H9 (cell line): ENCODE data around the gene HTR3A. TPM values are rescaled to one million over a fixed set of nuclear protein-coding genes. Genes with fewer than 3 reads are reported as not detected.

ENCODE experiments used
- DNase-seq: peaks from one replicate; pipeline ENCODE4 v3.0.0-alpha.2; 2017
- H2AFZ ChIP-seq: one replicate; pipeline ENCODE4 v1.6.1; 2013; ENCODE audit warnings: mild to moderate bottlenecking, low read length, control low read depth, moderate library complexity
- H2AK5ac ChIP-seq: 2 replicates; pipeline ENCODE4 v1.6.1; 2013; ENCODE audit warnings: low read length, control low read depth, mixed read lengths; ENCODE audit not compliant: insufficient read length
- H2BK120ac ChIP-seq: one replicate; pipeline ENCODE4 v1.6.1; 2013; ENCODE audit warnings: low read depth, mild to moderate bottlenecking, low read length, control low read depth, inconsistent platforms; ENCODE audit not compliant: poor library complexity, severe bottlenecking
- H2BK12ac ChIP-seq: 2 replicates; pipeline ENCODE4 v1.6.1; 2013; ENCODE audit warnings: low read length, control low read depth, mixed read lengths, low read depth; ENCODE audit not compliant: insufficient read length
- H2BK15ac ChIP-seq: 2 replicates; pipeline ENCODE4 v1.6.1; 2013; ENCODE audit warnings: low read depth, low read length, control low read depth
- H2BK20ac ChIP-seq: one replicate; pipeline ENCODE4 v1.6.1; 2013; ENCODE audit warnings: low read depth, mild to moderate bottlenecking, low read length, control low read depth, inconsistent platforms; ENCODE audit not compliant: poor library complexity, severe bottlenecking
- H2BK5ac ChIP-seq: 2 replicates; pipeline ENCODE4 v1.6.1; 2013; ENCODE audit warnings: low read length, control low read depth, mixed read lengths; ENCODE audit not compliant: insufficient read length
- H3K14ac ChIP-seq: 2 replicates; pipeline ENCODE4 v1.6.1; 2013; ENCODE audit warnings: low read length, control low read depth; ENCODE audit not compliant: insufficient read depth
- H3K18ac ChIP-seq: 2 replicates; pipeline ENCODE4 v1.6.1; 2013; ENCODE audit warnings: low read depth, mild to moderate bottlenecking, mixed read lengths, low read length, control low read depth; ENCODE audit not compliant: insufficient read length
- H3K23ac ChIP-seq: 2 replicates; pipeline ENCODE4 v1.6.1; 2013; ENCODE audit warnings: low read length, control low read depth, mixed read lengths, low read depth; ENCODE audit not compliant: insufficient read length
- H3K23me2 ChIP-seq: 2 replicates; pipeline ENCODE4 v1.6.1; 2013; ENCODE audit warnings: low read depth, mild to moderate bottlenecking, mixed read lengths, low read length, control low read depth; ENCODE audit not compliant: insufficient read length, poor library complexity, severe bottlenecking
- H3K27ac ChIP-seq: 2 replicates; pipeline ENCODE4 v1.5.1; 2013; ENCODE audit warnings: low read length, control low read depth, mixed read lengths, low read depth; ENCODE audit not compliant: insufficient read length
- H3K27me3 ChIP-seq: 2 replicates; pipeline ENCODE4 v1.6.1; 2013; ENCODE audit warnings: low read length, control low read depth, inconsistent platforms; ENCODE audit not compliant: insufficient read depth
- H3K4ac ChIP-seq: 2 replicates; pipeline ENCODE4 v1.6.1; 2013; ENCODE audit warnings: low read depth, mild to moderate bottlenecking, control low read depth, inconsistent platforms, low read length, moderate library complexity
- H3K4me1 ChIP-seq: 2 replicates; pipeline ENCODE4 v1.6.1; 2013; ENCODE audit warnings: low read length, control low read depth, inconsistent platforms; ENCODE audit not compliant: insufficient read depth
- H3K4me2 ChIP-seq: 2 replicates; pipeline ENCODE4 v1.6.1; 2013; ENCODE audit warnings: low read length, control low read depth, mixed read lengths; ENCODE audit not compliant: insufficient read length, insufficient read depth
- H3K56ac ChIP-seq: 2 replicates; pipeline ENCODE4 v1.6.1; 2013; ENCODE audit warnings: low read depth, mild to moderate bottlenecking, mixed read lengths, low read length, control low read depth; ENCODE audit not compliant: insufficient read length
- H3K79me1 ChIP-seq: 2 replicates; pipeline ENCODE4 v1.6.1; 2013; ENCODE audit warnings: low read depth, mild to moderate bottlenecking, moderate library complexity, low read length, control low read depth, inconsistent platforms; ENCODE audit not compliant: insufficient read depth, poor library complexity, severe bottlenecking
- H3K79me2 ChIP-seq: 2 replicates; pipeline ENCODE4 v1.6.1; 2013; ENCODE audit warnings: low read length, control low read depth, inconsistent platforms; ENCODE audit not compliant: insufficient read depth
- H3K9ac ChIP-seq: 2 replicates; pipeline ENCODE4 v1.6.1; 2013; ENCODE audit warnings: low read length, control low read depth, mixed read lengths; ENCODE audit not compliant: insufficient read length; ENCODE audit errors: extremely low read depth
- H3K9me3 ChIP-seq: one replicate; pipeline ENCODE4 v1.6.1; 2013; ENCODE audit warnings: low read depth, low read length, inconsistent platforms; ENCODE audit not compliant: control insufficient read depth
- H3T11ph ChIP-seq: one replicate; pipeline ENCODE4 v1.6.1; 2013; ENCODE audit warnings: mild to moderate bottlenecking, low read length, control low read depth, inconsistent platforms
- H4K20me1 ChIP-seq: one replicate; pipeline ENCODE4 v1.6.1; 2013; ENCODE audit not compliant: control insufficient read depth, insufficient read length, insufficient read depth
- H4K5ac ChIP-seq: 2 replicates; pipeline ENCODE4 v1.6.1; 2013; ENCODE audit warnings: low read depth, mild to moderate bottlenecking, mixed read lengths, low read length, control low read depth; ENCODE audit not compliant: insufficient read length
- H4K8ac ChIP-seq: replicated peaks from 2 replicates; pipeline ENCODE4 v1.6.1; 2013; ENCODE audit warnings: low read length, control low read depth, mixed read lengths, low read depth; ENCODE audit not compliant: insufficient read length
- H4K91ac ChIP-seq: 2 replicates; pipeline ENCODE4 v1.6.1; 2013; ENCODE audit warnings: low read depth, mild to moderate bottlenecking, moderate library complexity, mixed read lengths, low read length, control low read depth; ENCODE audit not compliant: insufficient read length
- H3K27ac Mint-ChIP-seq, 3 experiments: 2 replicates in 2 of 3; 3 replicates in 1 of 3; pipeline ENCODE4 v1.8.0; 2020 to 2021; ENCODE audit warnings: mixed read lengths in 3 of 3, mild to moderate bottlenecking in 1 of 3, moderate library complexity in 1 of 3
- H3K27me3 Mint-ChIP-seq: 2 replicates; pipeline ENCODE4 v1.8.0; 2021; ENCODE audit warnings: low read depth, mild to moderate bottlenecking, moderate library complexity, mixed read lengths
- H3K36me3 Mint-ChIP-seq, 3 experiments: 2 replicates in 2 of 3; 3 replicates in 1 of 3; pipeline ENCODE4 v1.8.0; 2020 to 2021; ENCODE audit warnings: low read depth in 3 of 3, mixed read lengths in 3 of 3; ENCODE audit not compliant: insufficient read depth in 1 of 3
- H3K4me1 Mint-ChIP-seq, 2 experiments: 2 replicates each; pipeline ENCODE4 v1.8.0; 2020; ENCODE audit warnings: mixed read lengths in 2 of 2
- H3K4me3 Mint-ChIP-seq, 2 experiments: 2 replicates in 1 of 2; 3 replicates in 1 of 2; pipeline ENCODE4 v1.8.0; 2020 to 2021; ENCODE audit warnings: mild to moderate bottlenecking in 2 of 2, mixed read lengths in 2 of 2, moderate library complexity in 1 of 2
- H3K9me3 Mint-ChIP-seq, 2 experiments: 2 replicates in 1 of 2; 3 replicates in 1 of 2; pipeline ENCODE4 v1.8.0; 2020; ENCODE audit warnings: mild to moderate bottlenecking in 2 of 2, mixed read lengths in 2 of 2, moderate library complexity in 1 of 2
- CTCF ChIP-seq: fragments of 200-600 bp; sonication (generic); conservative IDR thresholded peaks from 3 replicates; pipeline ENCODE4 v1.8.0; 2021; ENCODE audit warnings: antibody characterized with exemption, mild to moderate bottlenecking
- WGBS: extraction: QIAGEN DNeasy Blood & Tissue Kit; methylation state at CpG from one replicate; pipeline ENCODE4 v1.1.7; 2013; ENCODE audit warnings: missing lambda C conversion rate, low lambda C conversion rate, mixed read lengths; ENCODE audit not compliant: insufficient read length; ENCODE audit errors: extremely low coverage; 5-methylcytosine and 5-hydroxymethylcytosine counted together
- total RNA-seq: library from RNA; stranded (reverse); gene quantifications from 2 replicates; pipeline ENCODE4 v1.2.1, GENCODE V29; 2021

Gene HTR3A
- total RNA-seq, 1 experiment from 2014 or later: 4.1 TPM

GRCh38 chr11:113960702-113961330, 14.1 kb upstream of the HTR3A start:
- Histone ChIP-seq H3K4ac (no peak overlapping the region), H3K79me1 (no peaks in the 10 kb centered on the region), H2BK5ac (no peak overlapping the region), H2BK12ac (no peak overlapping the region), H2AFZ (no peak overlapping the region), H2AK5ac (no peak overlapping the region), H4K5ac (no peak overlapping the region), H3K9me3 (no peaks in the 10 kb centered on the region), H2BK120ac (no peak overlapping the region), H3K27me3 (no peaks in the 10 kb centered on the region), H3K4me1 (peaks cover 6% of the 10 kb centered on the region; the same call in 1 of the 2 replicates), H3K23ac (no peak overlapping the region), H4K20me1 (no peaks in the 10 kb centered on the region), H2BK20ac (no peak overlapping the region), H4K8ac (no peak overlapping the region), H3T11ph (no peak overlapping the region), H3K4me2 (no peak overlapping the region), H2BK15ac (no peak overlapping the region), H3K79me2 (no peaks in the 10 kb centered on the region), H4K91ac (no peak overlapping the region), H3K9ac (no peak overlapping the region), H3K18ac (no peak overlapping the region), H3K27ac (no peak overlapping the region), H3K23me2 (no peaks in the 10 kb centered on the region), H3K56ac (no peak overlapping the region), H3K14ac (no peak overlapping the region)
- no peaks in the 10 kb centered on the region; a peak in 1 of 7 replicates for H3K36me3 Mint-ChIP-seq
- no peak overlapping the region for H3K4me3 Mint-ChIP-seq
- H3K4me1 Mint-ChIP-seq: peaks cover 49 to 56% of the 10 kb centered on the region in 2 experiments
- no CpG with 5 or more reads among the region's 9 CpGs for WGBS
- no peak for DNase-seq
- no peak for TF ChIP-seq CTCF
- peaks cover 22% of the 10 kb centered on the region for H3K27me3 Mint-ChIP-seq
- H3K27ac Mint-ChIP-seq: no peak overlapping the region
- no peaks in the 10 kb centered on the region for H3K9me3 Mint-ChIP-seq
